ENCODE measurements around the gene CRABP2. TPM values are rescaled to one million over a fixed set of nuclear protein-coding genes. Genes with fewer than 3 reads are reported as not detected.

CRABP2 gene
- total RNA-seq, 1 experiment from 2014 or later = 1,115 TPM

- H3K4me1 ChIP-seq (ENCODE audit: control insufficient read depth, insufficient read depth, low read length) = peaks cover 18% of the 10 kb centered on the region
- DNase-seq (ENCODE audit: low read depth, low spot score) (no peak), ATAC-seq (0 out of 2 replicates have a peak, but pooled peaks have one; percentile 19)
- in situ Hi-C loops (cut with HindIII; ENCODE audit: low pct_unique_long_range_greater_than_20kb, low sequenced_read_pairs) (no loop called here), intact Hi-C loops (cut with micrococcal nuclease; ENCODE audit: unreplicated experiment) (no loop called here)
- BruUV-seq (replicated peaks) = no TSS peak
- H3K27me3 ChIP-seq (ENCODE audit: control insufficient read depth, insufficient read depth, low read length) = no peaks in the 10 kb centered on the region
- peak overlapping the region; percentile 72 for H3K27ac ChIP-seq (ENCODE audit: low read length)
- TF ChIP-seq POLR2AphosphoS5 (IDR thresholded peaks at IDR 0.05; ENCODE audit: low read depth, low read length) = no peak
- H3K4me3 ChIP-seq (ENCODE audit: low read depth in 2 of 2, low read length in 2 of 2) = peak overlapping the region; percentile 37 to 57
- CTCF ChIA-PET = interaction anchor here (1.1 to 3.6 kb wide), 5 partner anchors 11 to 48 kb away, joined by 4 to 47 read pairs (median 7); no protein-coding TSS in a partner anchor
- no peaks in the 10 kb centered on the region for H3K9me3 ChIP-seq (ENCODE audit: control insufficient read depth, insufficient read depth, low read depth, low read length)
- POLR2A ChIA-PET = interaction anchor here (0.5 to 0.7 kb wide), 2 partner anchors 9 to 40 kb away, joined by 3 read pairs; no protein-coding TSS in a partner anchor
- H3K36me3 ChIP-seq (ENCODE audit: control insufficient read depth, insufficient read depth, low read length) = no peaks in the 10 kb centered on the region
Measured at GRCh38 chr1:156675210-156676113, 29.9 kb downstream of the CRABP2 start.

- TF ChIP-seq REST (IDR thresholded peaks at IDR 0.05; ENCODE audit: insufficient read depth in 1 of 2, low read depth in 2 of 2, low read length in 1 of 2) (no peak), SIN3A (IDR thresholded peaks at IDR 0.05; ENCODE audit: borderline replicate concordance, insufficient read depth, low read depth, low read length) (no peak), CTCF (IDR thresholded peaks at IDR 0.05) (no peak)
- ATAC-seq (no peak), DNase-seq (ENCODE audit: low read depth, low spot score) (no peak)
- in situ Hi-C loops (cut with HindIII; ENCODE audit: low pct_unique_long_range_greater_than_20kb, low sequenced_read_pairs) (no loop called here), intact Hi-C loops (cut with micrococcal nuclease; ENCODE audit: unreplicated experiment) (no loop called here)
- Histone ChIP-seq H3K9me3 (ENCODE audit: control insufficient read depth, insufficient read depth, low read depth, low read length) (no peaks in the 10 kb centered on the region), H3K4me1 (ENCODE audit: control insufficient read depth, insufficient read depth, low read length) (peaks cover 23% of the 10 kb centered on the region), H3K27me3 (ENCODE audit: control insufficient read depth, insufficient read depth, low read length) (no peaks in the 10 kb centered on the region), H3K36me3 (ENCODE audit: control insufficient read depth, insufficient read depth, low read length) (no peaks in the 10 kb centered on the region), H3K27ac (ENCODE audit: low read length) (no peak overlapping the region), H3K4me3 (ENCODE audit: low read depth in 2 of 2, low read length in 2 of 2) (no peak overlapping the region)
- ChIA-PET POLR2A (no interaction called here), CTCF (interaction anchor here (1.0 kb wide), 1 partner anchor 16 kb away, joined by 4 read pairs; no protein-coding TSS in a partner anchor)
- no TSS peak for BruUV-seq (replicated peaks)
Measured at GRCh38 chr1:156673387-156674121, 31.8 kb downstream of the CRABP2 start.

All from Panc1 (cell line).